HG03460 (cell line): ENCODE measurements around the gene PPIL4.

Experiments used
- ATAC-seq: cut with Tn5 transposase; IDR thresholded peaks from one replicate; pipeline ENCODE4 v1.9.1; 2021; ENCODE audit not compliant: unreplicated experiment

Gene PPIL4

GRCh38 chr6:149545754-149546471, at the start of gene PPIL4:
TSS of gene PPIL4 (minus strand) at chr6:149546043. CDS start at chr6:149546005, 38 bp downstream.
- ATAC-seq, result peak; percentile 93

GRCh38 chr6:149593408-149593807, 47.6 kb upstream of the PPIL4 start:
- ATAC-seq, result no peak

- no peak for ATAC-seq
Observed at GRCh38 chr6:149592983-149593382, 47.1 kb upstream of the PPIL4 start.

- no peak for ATAC-seq
Observed at GRCh38 chr6:149586149-149586548, 40.3 kb upstream of the PPIL4 start.

GRCh38 chr6:149581349-149581748, 35.5 kb upstream of the PPIL4 start:
- ATAC-seq, result no peak

- no peak for ATAC-seq
Observed at GRCh38 chr6:149580880-149581279, 35.0 kb upstream of the PPIL4 start.

- ATAC-seq, result no peak
Observed at GRCh38 chr6:149567945-149568585, 22.2 kb upstream of the PPIL4 start.

GRCh38 chr6:149567194-149567586, 21.3 kb upstream of the PPIL4 start:
- no peak for ATAC-seq

- peak; percentile 28 for ATAC-seq
Observed at GRCh38 chr6:149566410-149567193, 20.8 kb upstream of the PPIL4 start.

- ATAC-seq, result peak; percentile 77
Observed at GRCh38 chr6:149565527-149566409, 19.9 kb upstream of the PPIL4 start, which contains the start of gene GINM1. TSS of gene GINM1 (plus strand) at chr6:149566375. CDS start at chr6:149566415, 40 bp downstream.

- no peak for ATAC-seq
Observed at GRCh38 chr6:149563928-149564325, 18.1 kb upstream of the PPIL4 start.

- no peak for ATAC-seq
Observed at GRCh38 chr6:149563203-149563927, 17.5 kb upstream of the PPIL4 start.

GRCh38 chr6:149560736-149561135, 14.9 kb upstream of the PPIL4 start:
- no peak for ATAC-seq

GRCh38 chr6:149559389-149559788, 13.5 kb upstream of the PPIL4 start:
- ATAC-seq, result no peak

GRCh38 chr6:149558029-149558428, 12.2 kb upstream of the PPIL4 start:
- no peak for ATAC-seq

GRCh38 chr6:149551920-149552319, 6.1 kb upstream of the PPIL4 start:
- no peak for ATAC-seq

- ATAC-seq, result peak; percentile 22
Observed at GRCh38 chr6:149545258-149545753, 537 bp downstream of the PPIL4 start.

- no peak for ATAC-seq
Observed at GRCh38 chr6:149544646-149545257, 1.1 kb downstream of the PPIL4 start.

GRCh38 chr6:149541139-149541538, 4.7 kb downstream of the PPIL4 start:
- ATAC-seq, result no peak
